HEK293 (cell line): ENCODE measurements around the gene GAP43.

Experiments used
- CTCF ChIA-PET: fragments of 350-600 bp; formaldehyde crosslinking; extraction: SDS; loops from one replicate; lab custom pipeline; 2021; ENCODE audit warnings: antibody characterized with exemption; lab: Yijun Ruan, JAX
- POLR2A ChIA-PET: fragments of 300-600 bp; formaldehyde crosslinking; extraction: SDS; loops from one replicate; lab custom pipeline; 2020; ENCODE audit warnings: antibody characterized with exemption, inconsistent platforms; lab: Yijun Ruan, JAX
- H3K27ac ChIP-seq: fragments of 200-500 bp; sonication (Bioruptor generic); 2 replicates; pipeline ENCODE4 v1.5.1; 2014; ENCODE audit warnings: low read depth, low read length, control low read depth, inconsistent platforms; ENCODE audit errors: extremely low read depth
- H3K36me3 ChIP-seq, 2 experiments: fragments of 200-500 bp in 1 of 2; sonication (Bioruptor generic) in 1 of 2; 1 replicate in 1 of 2; 2 replicates in 1 of 2; pipeline ENCODE4 v1.5.1; 2014 to 2017; ENCODE audit warnings: inconsistent platforms in 2 of 2, low read length in 2 of 2; ENCODE audit not compliant: control insufficient read depth in 2 of 2, insufficient read depth in 1 of 2
- H3K4me1 ChIP-seq: fragments of 200-500 bp; sonication (Bioruptor generic); 2 replicates; pipeline ENCODE4 v1.5.1; 2014; ENCODE audit warnings: mild to moderate bottlenecking, low read length, inconsistent platforms; ENCODE audit not compliant: control insufficient read depth, insufficient read depth
- H3K4me3 ChIP-seq: 2 replicates; pipeline ENCODE4 v1.5.1; 2011; ENCODE audit warnings: low read depth, mild to moderate bottlenecking, control low read depth, low read length, moderate library complexity
- H3K9me3 ChIP-seq: fragments of 200-500 bp; sonication (Bioruptor generic); 2 replicates; pipeline ENCODE4 v1.5.1; 2014; ENCODE audit warnings: low read depth, low read length, inconsistent platforms; ENCODE audit not compliant: control insufficient read depth, insufficient read depth
- FEZF1 ChIP-seq: fragments of 450-650 bp; formaldehyde crosslinking; IDR thresholded peaks from 2 replicates; pipeline ENCODE4 v1.5.1; 2016; ENCODE audit warnings: missing biosample characterization, missing genetic modification characterization
- GLIS1 ChIP-seq: fragments of 450-650 bp; formaldehyde crosslinking; IDR thresholded peaks from 2 replicates; pipeline ENCODE4 v1.5.1; 2016; ENCODE audit warnings: missing biosample characterization, missing genetic modification characterization
- KLF16 ChIP-seq: fragments of 450-650 bp; formaldehyde crosslinking; IDR thresholded peaks from 2 replicates; pipeline ENCODE4 v1.5.1; 2017; ENCODE audit warnings: missing biosample characterization, missing genetic modification characterization
- OSR2 ChIP-seq: fragments of 450-650 bp; formaldehyde crosslinking; IDR thresholded peaks from 2 replicates; pipeline ENCODE4 v1.5.1; 2016; ENCODE audit warnings: missing biosample characterization, missing genetic modification characterization
- PATZ1 ChIP-seq: fragments of 450-650 bp; formaldehyde crosslinking; IDR thresholded peaks from 2 replicates; pipeline ENCODE4 v1.5.1; 2016; ENCODE audit warnings: missing biosample characterization, missing genetic modification characterization
- REST ChIP-seq: fragments of 450-650 bp; formaldehyde crosslinking; IDR thresholded peaks from 2 replicates; pipeline ENCODE4 v1.5.1; 2016; ENCODE audit warnings: missing biosample characterization, missing genetic modification characterization
- ZBTB20 ChIP-seq: fragments of 450-650 bp; formaldehyde crosslinking; IDR thresholded peaks from 2 replicates; pipeline ENCODE4 v1.5.1; 2016; ENCODE audit warnings: missing biosample characterization, missing genetic modification characterization
- ZBTB21 ChIP-seq: fragments of 450-650 bp; formaldehyde crosslinking; IDR thresholded peaks from 2 replicates; pipeline ENCODE4 v1.5.1; 2017; ENCODE audit warnings: missing biosample characterization, missing genetic modification characterization
- ZBTB26 ChIP-seq: fragments of 450-650 bp; formaldehyde crosslinking; optimal IDR thresholded peaks from 2 replicates; pipeline ENCODE3; 2016; ENCODE audit warnings: missing biosample characterization, mild to moderate bottlenecking, missing genetic modification characterization
- ZBTB48 ChIP-seq: fragments of 450-650 bp; formaldehyde crosslinking; IDR thresholded peaks from 2 replicates; pipeline ENCODE4 v1.5.1; 2016; ENCODE audit warnings: missing biosample characterization, missing genetic modification characterization
- ZBTB6 ChIP-seq: fragments of 450-650 bp; formaldehyde crosslinking; IDR thresholded peaks from 2 replicates; pipeline ENCODE4 v1.5.1; 2017; ENCODE audit warnings: missing biosample characterization, missing genetic modification characterization
- ZNF132 ChIP-seq: fragments of 450-650 bp; formaldehyde crosslinking; IDR thresholded peaks from 2 replicates; pipeline ENCODE4 v1.5.1; 2017; ENCODE audit warnings: missing biosample characterization, missing genetic modification characterization, borderline replicate concordance
- ZNF311 ChIP-seq: fragments of 450-650 bp; formaldehyde crosslinking; IDR thresholded peaks from 2 replicates; pipeline ENCODE4 v1.5.1; 2017; ENCODE audit warnings: missing biosample characterization, missing genetic modification characterization, borderline replicate concordance
- ZNF398 ChIP-seq: fragments of 450-650 bp; formaldehyde crosslinking; IDR thresholded peaks from 2 replicates; pipeline ENCODE4 v1.5.1; 2017; ENCODE audit warnings: missing biosample characterization, missing genetic modification characterization
- ZNF404 ChIP-seq: fragments of 450-650 bp; formaldehyde crosslinking; IDR thresholded peaks from 2 replicates; pipeline ENCODE4 v1.5.1; 2017; ENCODE audit warnings: missing biosample characterization, missing genetic modification characterization
- ZNF596 ChIP-seq: fragments of 450-650 bp; IDR thresholded peaks from 2 replicates; pipeline ENCODE4 v1.5.0; 2018; ENCODE audit warnings: missing biosample characterization, mild to moderate bottlenecking, missing genetic modification characterization, moderate library complexity

Gene GAP43

GRCh38 chr3:115623044-115623868, at the start of gene GAP43 (continued):
- TF ChIP-seq ZBTB6 (no peak), REST (tag by site-specific recombination) (peak; percentile 71), ZNF596 (tag by site-specific recombination) (peak; percentile 97), ZBTB26 (peak; percentile 63), OSR2 (0 out of 2 replicates have a peak, but pooled peaks have one; percentile 21), PATZ1 (tag by site-specific recombination) (peak; percentile 28; the same call in 1 of the 2 replicates), KLF16 (peak; percentile 64), ZBTB21 (tag by site-specific recombination) (no peak; the same call in 1 of the 2 replicates), FEZF1 (0 out of 2 replicates have a peak, but pooled peaks have one; percentile 7), GLIS1 (tag by site-specific recombination) (peak; percentile 10; the same call in 1 of the 2 replicates), ZNF404 (tag by site-specific recombination) (no peak), ZNF132 (tag by site-specific recombination) (no peak), ZNF398 (tag by site-specific recombination) (peak; percentile 95), ZBTB20 (0 out of 2 replicates have a peak, but pooled peaks have one; percentile 19)

- CTCF ChIA-PET: no interaction called here
- no peaks in the 10 kb centered on the region for H3K36me3 ChIP-seq
- H3K27ac ChIP-seq: no peak overlapping the region
- no peak overlapping the region for H3K4me3 ChIP-seq
- H3K4me1 ChIP-seq: no peaks in the 10 kb centered on the region
- H3K9me3 ChIP-seq: no peaks in the 10 kb centered on the region
- TF ChIP-seq ZNF311 (tag by site-specific recombination): no peak
- TF ChIP-seq ZBTB48: no peak
- POLR2A ChIA-PET: no interaction called here
Measured at GRCh38 chr3:115576325-115576875, 46.9 kb upstream of the GAP43 start.
